Astrocyte of the spinal cord (primary cell): ENCODE data around the gene METTL15.
"Not testable (repeated sequence)": the region's sequence is repeated elsewhere in the genome, so short reads cannot be mapped to it uniquely, and the experiment has no call there.

ENCODE experiments used
- DNase-seq: peaks from one replicate; pipeline ENCODE4 v3.0.0; 2011; ENCODE audit warnings: low read depth, low spot score
- H3K4me3 ChIP-seq: 2 replicates; pipeline ENCODE4 v1.5.1; 2011; ENCODE audit warnings: low read depth, mild to moderate bottlenecking, low read length, moderate library complexity
- CTCF ChIP-seq: IDR thresholded peaks from 2 replicates; pipeline ENCODE4 v1.5.1; 2012; ENCODE audit warnings: low read depth, mild to moderate bottlenecking, low read length, inconsistent platforms
- in situ Hi-C: cut with HindIII; loops from 2 replicates; pipeline ENCODE4 v1.10.0; 2017; ENCODE audit warnings: low sequenced_read_pairs

METTL15 gene

DNA sequence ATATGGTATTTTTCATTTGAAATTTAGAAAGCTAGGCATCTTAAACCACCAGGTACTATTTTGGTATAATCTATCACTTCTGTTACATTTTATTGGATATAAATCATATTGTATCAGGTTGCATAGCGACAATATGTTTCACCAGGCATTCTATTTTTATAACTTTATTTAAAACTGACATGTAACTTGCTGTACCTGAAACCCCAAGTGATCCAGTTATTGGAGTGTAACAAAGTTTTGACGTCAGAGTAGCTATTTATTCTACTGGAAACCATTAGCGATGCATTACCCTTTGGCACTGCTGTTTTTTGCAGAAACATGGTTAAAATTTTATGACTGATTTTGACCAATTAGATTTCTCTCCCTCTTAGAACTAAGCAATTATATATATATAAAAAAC, 160.7 kb downstream of the METTL15 start:
- in situ Hi-C loops = no loop called here
- TF ChIP-seq CTCF = no peak
- H3K4me3 ChIP-seq = no peak overlapping the region
- no peak for DNase-seq

GRCh38 chr11:28269586-28269985, 161.4 kb downstream of the METTL15 start:
- no peak for DNase-seq
- no peak overlapping the region for H3K4me3 ChIP-seq
- no peak for TF ChIP-seq CTCF
- in situ Hi-C loops = no loop called here

- in situ Hi-C loops, DNase-seq, H3K4me3 ChIP-seq: not testable (repeated sequence)
Observed at GRCh38 chr11:28272247-28272646, 164.1 kb downstream of the METTL15 start.

DNA sequence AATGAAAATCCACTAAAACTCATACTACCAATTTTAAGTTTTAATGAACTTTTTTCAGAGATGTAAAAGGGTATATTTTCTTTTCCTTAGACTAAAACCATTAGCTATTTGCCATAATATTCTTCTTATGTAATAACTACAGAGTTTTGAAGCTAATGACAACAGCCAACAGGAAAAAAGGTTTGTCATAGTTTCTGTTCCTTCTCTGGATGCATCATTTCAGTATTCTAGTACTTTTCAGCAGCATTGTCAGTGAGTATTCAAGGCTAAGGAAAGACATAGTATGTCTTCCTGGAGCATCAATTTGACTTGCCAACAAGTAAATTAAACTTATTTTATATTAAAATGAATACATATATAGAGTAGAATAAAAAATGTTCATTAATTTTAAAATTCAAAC, 166.0 kb downstream of the METTL15 start:
- no peak for TF ChIP-seq CTCF
- DNase-seq = no peak
- in situ Hi-C loops = no loop called here
- no peak overlapping the region for H3K4me3 ChIP-seq

- H3K4me3 ChIP-seq = no peak overlapping the region
- no peak for DNase-seq
- in situ Hi-C loops = no loop called here
- TF ChIP-seq CTCF = no peak
Observed at GRCh38 chr11:28284196-28284595, 176.0 kb downstream of the METTL15 start.

DNA sequence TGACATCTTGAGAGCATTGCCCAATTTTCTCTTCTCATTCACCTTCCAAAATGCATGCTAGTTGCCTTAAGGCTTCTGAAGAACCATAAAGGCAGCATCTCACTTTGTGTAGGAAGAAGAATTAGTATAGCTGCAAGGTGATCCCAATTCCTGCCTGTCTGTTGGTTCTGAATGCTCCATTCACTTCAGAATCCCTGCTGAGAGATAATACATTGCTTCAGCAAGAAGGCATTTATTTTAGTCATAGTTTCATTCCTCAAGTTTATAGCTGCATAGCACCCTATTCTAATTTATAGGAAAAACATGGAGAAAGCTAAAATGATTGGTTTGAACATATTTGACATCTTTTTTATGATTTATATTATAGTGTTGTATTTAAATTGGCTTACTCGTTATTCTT, 181.3 kb downstream of the METTL15 start:
- DNase-seq = peak; percentile 28
- in situ Hi-C loops = no loop called here
- no peak for TF ChIP-seq CTCF
- H3K4me3 ChIP-seq = no peak overlapping the region

DNA sequence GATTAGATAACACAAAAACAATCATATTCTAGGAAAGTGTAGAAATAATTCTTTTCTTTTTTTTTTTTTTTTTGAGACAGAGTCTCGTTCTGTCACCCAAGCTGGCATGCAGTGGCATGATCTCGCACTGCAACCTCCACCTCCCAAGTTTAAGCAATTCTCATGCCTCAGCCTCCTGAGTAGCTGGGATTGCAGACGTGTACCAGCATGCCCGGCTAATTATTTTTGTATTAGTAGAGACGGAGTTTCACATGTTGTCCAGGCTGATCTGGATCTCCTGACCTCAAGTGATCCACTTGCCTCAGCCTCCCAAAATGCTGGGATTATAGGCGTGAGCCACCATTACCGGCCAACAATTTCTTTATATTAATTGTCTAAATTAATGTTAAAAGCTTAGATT, 182.8 kb downstream of the METTL15 start:
- H3K4me3 ChIP-seq, in situ Hi-C loops, DNase-seq: not testable (repeated sequence)

- in situ Hi-C loops = no loop called here
- no peak for TF ChIP-seq CTCF
- no peak for DNase-seq
- no peak overlapping the region for H3K4me3 ChIP-seq
Observed at GRCh38 chr11:28296426-28296825, 188.2 kb downstream of the METTL15 start.
